DOHH2 (cell line): Measurements from ENCODE around the gene FREM2.

Source experiments
- CTCF ChIP-seq: fragments of 200-600 bp; sonication (generic); IDR thresholded peaks from one replicate; pipeline ENCODE4 v1.5.1; 2014; ENCODE audit warnings: antibody characterized with exemption, mild to moderate bottlenecking, low read depth, low read length; ENCODE audit not compliant: poor library complexity, severe bottlenecking
- EZH2phosphoT487 ChIP-seq: fragments of 200-600 bp; sonication (generic); IDR thresholded peaks from 2 replicates; pipeline ENCODE4 v1.6.1; 2017; ENCODE audit warnings: borderline replicate concordance, mild to moderate bottlenecking, antibody characterized with exemption, low read length, moderate library complexity, mixed read lengths

GRCh38 chr13:38868870-38869269 is 182.0 kb downstream of the FREM2 start:
- no peak for TF ChIP-seq CTCF
- no peak for TF ChIP-seq EZH2phosphoT487
